Measurements from ENCODE around the gene ZNRF1.

DNA sequence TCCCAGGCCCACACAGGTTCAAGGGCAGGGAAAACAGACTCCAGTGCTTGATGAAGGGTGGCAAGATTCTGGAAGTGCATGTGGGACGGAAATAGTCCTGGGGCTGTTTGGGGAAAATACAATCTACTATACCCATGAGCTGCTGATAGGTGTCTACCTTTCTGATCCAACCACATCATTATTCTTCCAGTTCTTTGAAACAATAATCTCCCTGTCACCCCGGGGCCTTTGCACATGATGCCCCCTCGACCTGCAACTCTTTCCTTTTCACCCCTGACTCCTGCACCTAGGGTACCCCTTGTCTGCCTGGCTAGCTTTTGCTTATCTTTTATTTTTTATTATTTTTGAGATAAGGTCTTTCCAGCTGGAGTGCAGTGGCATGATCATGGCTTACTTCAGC, 72.8 kb downstream of the ZNRF1 start:
- TF ChIP-seq, protein P1, sequence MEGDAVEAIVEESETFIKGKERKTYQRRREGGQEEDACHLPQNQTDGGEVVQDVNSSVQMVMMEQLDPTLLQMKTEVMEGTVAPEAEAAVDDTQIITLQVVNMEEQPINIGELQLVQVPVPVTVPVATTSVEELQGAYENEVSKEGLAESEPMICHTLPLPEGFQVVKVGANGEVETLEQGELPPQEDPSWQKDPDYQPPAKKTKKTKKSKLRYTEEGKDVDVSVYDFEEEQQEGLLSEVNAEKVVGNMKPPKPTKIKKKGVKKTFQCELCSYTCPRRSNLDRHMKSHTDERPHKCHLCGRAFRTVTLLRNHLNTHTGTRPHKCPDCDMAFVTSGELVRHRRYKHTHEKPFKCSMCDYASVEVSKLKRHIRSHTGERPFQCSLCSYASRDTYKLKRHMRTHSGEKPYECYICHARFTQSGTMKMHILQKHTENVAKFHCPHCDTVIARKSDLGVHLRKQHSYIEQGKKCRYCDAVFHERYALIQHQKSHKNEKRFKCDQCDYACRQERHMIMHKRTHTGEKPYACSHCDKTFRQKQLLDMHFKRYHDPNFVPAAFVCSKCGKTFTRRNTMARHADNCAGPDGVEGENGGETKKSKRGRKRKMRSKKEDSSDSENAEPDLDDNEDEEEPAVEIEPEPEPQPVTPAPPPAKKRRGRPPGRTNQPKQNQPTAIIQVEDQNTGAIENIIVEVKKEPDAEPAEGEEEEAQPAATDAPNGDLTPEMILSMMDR (IDR thresholded peaks at IDR 0.05), result no peak
- no peak for TF ChIP-seq POLR2AphosphoS5 (IDR thresholded peaks at IDR 0.05)

Measured in stomach (tissue), 4 donors.